Measurements from ENCODE around the gene SETD9. TPM values are rescaled to one million over a fixed set of nuclear protein-coding genes. Genes with fewer than 3 reads are reported as not detected.

Gene SETD9
- total RNA-seq = 7.3 TPM in 2 replicates

DNA sequence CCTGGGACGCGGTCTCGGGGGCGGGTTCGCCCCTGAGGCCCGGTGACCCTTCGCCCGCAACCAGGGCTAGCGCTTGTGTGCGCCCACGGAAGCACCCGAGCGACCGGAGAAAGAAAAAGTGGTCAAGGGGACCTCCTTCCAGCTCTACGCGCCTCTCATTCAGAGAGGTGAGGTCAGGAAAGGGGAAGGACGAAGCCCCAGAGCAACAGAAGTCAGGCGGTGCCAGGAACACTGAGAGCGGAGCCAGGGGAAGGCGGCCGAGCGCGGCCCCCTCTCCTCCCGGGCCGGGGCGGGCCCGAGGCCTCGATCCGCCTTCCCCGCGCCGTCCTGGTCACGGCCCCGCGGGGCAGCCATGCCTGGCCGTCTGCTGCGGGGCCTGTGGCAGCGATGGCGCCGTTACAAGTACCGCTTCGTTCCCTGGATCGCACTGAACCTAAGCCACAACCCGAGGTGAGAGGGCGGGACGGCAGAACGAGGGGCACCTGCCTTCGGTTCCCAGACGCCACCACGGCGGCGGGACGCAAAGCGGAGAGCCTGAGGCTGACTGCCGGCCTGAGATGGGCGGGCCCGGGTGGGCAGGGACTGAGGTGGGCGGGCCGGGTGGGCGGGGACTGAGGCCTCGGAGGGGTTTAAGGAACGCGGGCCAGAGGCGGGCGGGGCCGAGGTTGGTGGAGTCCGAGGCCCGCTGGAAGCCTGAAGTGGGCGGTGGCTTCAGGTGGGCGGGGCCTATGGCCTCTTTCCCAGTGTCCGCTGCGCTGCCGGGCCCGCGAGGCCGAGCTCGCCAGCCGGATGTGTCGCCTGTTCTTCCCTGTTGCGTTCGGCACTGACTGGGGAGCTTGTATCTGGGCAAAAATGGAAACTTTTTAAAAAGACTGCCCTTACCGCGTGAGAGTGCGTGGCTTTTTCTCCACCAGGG, at the start of gene SETD9:
TSS of gene SETD9 (plus strand) at position 303 of the 916 bp plus-strand sequence. CDS start at position 353, 50 bp downstream.

GRCh38 chr5:56951946-56952691, 42.7 kb downstream of the SETD9 start, which contains the start of gene MIER3:
TSS of gene MIER3 (minus strand) at chr5:56952123. CDS start at chr5:56952102, 21 bp downstream.

Other genes starting within 250 kb of the SETD9 start
- 6.1 and 7.4 TPM in 2 replicates for gene MAP3K1, start 94.0 kb upstream of the SETD9 start, total RNA-seq
- gene MIER3, start 42.5 kb downstream of the SETD9 start, total RNA-seq = 12.2 and 13.0 TPM in 2 replicates

All from smooth muscle cell of bladder (primary cell).